ENCODE results near the gene PAX6.

Gene PAX6

GRCh38 chr11:31822175-31822926 lies 11.2 kb upstream of the PAX6 start:
- no peak for DNase-seq

GRCh38 chr11:31821766-31822165 lies 10.6 kb upstream of the PAX6 start:
- DNase-seq = no peak

GRCh38 chr11:31821235-31821764 lies 10.2 kb upstream of the PAX6 start:
- no peak for DNase-seq

GRCh38 chr11:31820438-31820818 lies 9.3 kb upstream of the PAX6 start:
- DNase-seq = no peak

GRCh38 chr11:31819621-31820437 lies 8.7 kb upstream of the PAX6 start:
- DNase-seq = no peak

GRCh38 chr11:31818874-31819331 lies 7.8 kb upstream of the PAX6 start:
- no peak for DNase-seq

GRCh38 chr11:31818425-31818755 lies 7.3 kb upstream of the PAX6 start:
- no peak for DNase-seq

GRCh38 chr11:31817621-31818424 lies 6.7 kb upstream of the PAX6 start:
- DNase-seq = no peak

GRCh38 chr11:31817054-31817620 lies 6.0 kb upstream of the PAX6 start:
- DNase-seq = no peak

GRCh38 chr11:31816468-31817053 lies 5.4 kb upstream of the PAX6 start:
- DNase-seq = no peak

GRCh38 chr11:31815711-31816467 lies 4.8 kb upstream of the PAX6 start:
- no peak for DNase-seq

- no peak for DNase-seq
Observed at GRCh38 chr11:31814176-31814868, 3.2 kb upstream of the PAX6 start.

GRCh38 chr11:31813391-31814175 lies 2.5 kb upstream of the PAX6 start:
- DNase-seq = no peak

- no peak for DNase-seq
Observed at GRCh38 chr11:31812383-31813381, 1.6 kb upstream of the PAX6 start.

- DNase-seq = no peak
Observed at GRCh38 chr11:31809857-31810778, 1.0 kb downstream of the PAX6 start.

- DNase-seq = no peak
Observed at GRCh38 chr11:31809541-31809856, 1.6 kb downstream of the PAX6 start.

GRCh38 chr11:31808721-31809540 lies 2.2 kb downstream of the PAX6 start:
- no peak for DNase-seq
